HG03521 (cell line): Measurements from ENCODE around the gene PBOV1.

ENCODE experiments used
- ATAC-seq: cut with Tn5 transposase; IDR thresholded peaks from one replicate; pipeline ENCODE4 v1.9.1; 2021; ENCODE audit warnings: mild to moderate bottlenecking, moderate library complexity; ENCODE audit not compliant: unreplicated experiment

PBOV1 gene

DNA sequence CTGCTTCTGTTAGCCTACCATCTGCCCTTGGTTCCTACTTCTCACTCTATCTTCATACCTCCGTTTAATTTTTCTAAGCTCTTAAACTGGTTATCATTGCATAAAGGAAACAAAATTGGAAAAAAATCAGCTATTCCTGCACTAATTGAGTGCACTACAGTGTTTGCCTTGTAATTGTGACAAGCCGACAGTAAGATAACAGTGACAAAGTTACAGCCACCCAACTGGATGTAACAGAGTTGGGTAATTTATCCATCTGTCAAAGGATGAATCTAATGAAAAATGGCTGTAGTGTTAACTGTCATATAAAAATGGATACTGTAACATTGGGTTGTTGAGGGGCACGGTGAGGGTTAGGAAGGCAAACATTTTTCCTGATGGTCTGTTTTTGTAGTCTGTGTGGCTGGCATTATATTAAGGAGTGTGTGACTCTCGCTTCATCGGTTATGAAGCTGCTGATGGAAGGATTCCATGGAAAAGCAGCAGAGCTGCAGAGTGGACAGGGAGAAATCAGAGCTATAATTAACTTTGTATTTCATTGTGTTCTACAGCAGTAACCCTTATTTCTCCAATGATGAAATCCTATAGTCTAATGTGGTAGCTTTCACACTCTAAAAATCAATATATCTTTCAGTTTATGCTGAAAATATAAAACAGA lies 12.7 kb downstream of the PBOV1 start:
- no peak for ATAC-seq

GRCh38 chr6:138204792-138205384 lies 13.4 kb downstream of the PBOV1 start:
- no peak for ATAC-seq

- no peak for ATAC-seq
Observed at GRCh38 chr6:138204303-138204702, 14.0 kb downstream of the PBOV1 start.

- ATAC-seq = no peak
Observed at GRCh38 chr6:138203315-138203714, 15.0 kb downstream of the PBOV1 start.

- no peak for ATAC-seq
Observed at GRCh38 chr6:138201836-138202235, 16.5 kb downstream of the PBOV1 start.

GRCh38 chr6:138198430-138199091 lies 19.7 kb downstream of the PBOV1 start:
- ATAC-seq = no peak

- ATAC-seq = no peak
Observed at GRCh38 chr6:138197570-138197969, 20.7 kb downstream of the PBOV1 start.

- ATAC-seq = no peak
Observed at GRCh38 chr6:138196122-138196738, 22.1 kb downstream of the PBOV1 start.

- no peak for ATAC-seq
Observed at GRCh38 chr6:138194287-138194686, 24.0 kb downstream of the PBOV1 start.

DNA sequence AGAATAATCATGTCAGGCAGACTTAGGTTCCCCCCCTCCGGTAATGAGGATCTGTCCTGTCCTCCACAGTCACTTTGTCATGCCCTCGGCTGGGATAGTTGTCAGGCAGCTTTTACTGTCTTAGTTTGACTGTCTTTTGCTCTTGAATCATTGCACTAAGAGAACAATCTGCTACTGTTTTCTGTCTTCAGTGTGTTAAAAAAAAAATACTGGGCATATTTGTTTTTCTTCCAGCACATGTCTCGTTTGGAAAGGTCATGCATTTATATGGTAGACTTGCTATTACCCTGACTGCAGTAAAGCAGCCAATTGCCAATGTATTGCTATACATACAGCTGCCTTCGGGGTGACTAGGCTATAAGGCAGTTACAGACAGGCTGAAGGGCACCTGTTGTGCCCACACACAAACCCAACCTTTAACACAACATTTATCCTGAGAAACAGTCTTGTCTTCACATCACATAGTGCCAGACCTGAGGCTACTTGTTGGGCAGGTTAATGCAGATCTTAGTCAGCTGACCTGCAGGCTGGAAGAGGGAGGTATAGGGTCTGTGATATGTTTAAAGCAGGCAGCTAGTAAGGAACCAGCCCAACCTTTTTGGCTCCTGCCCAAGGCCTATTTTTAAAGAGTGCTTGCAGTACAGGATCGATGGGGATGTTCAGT lies 29.9 kb downstream of the PBOV1 start:
- ATAC-seq = no peak

DNA sequence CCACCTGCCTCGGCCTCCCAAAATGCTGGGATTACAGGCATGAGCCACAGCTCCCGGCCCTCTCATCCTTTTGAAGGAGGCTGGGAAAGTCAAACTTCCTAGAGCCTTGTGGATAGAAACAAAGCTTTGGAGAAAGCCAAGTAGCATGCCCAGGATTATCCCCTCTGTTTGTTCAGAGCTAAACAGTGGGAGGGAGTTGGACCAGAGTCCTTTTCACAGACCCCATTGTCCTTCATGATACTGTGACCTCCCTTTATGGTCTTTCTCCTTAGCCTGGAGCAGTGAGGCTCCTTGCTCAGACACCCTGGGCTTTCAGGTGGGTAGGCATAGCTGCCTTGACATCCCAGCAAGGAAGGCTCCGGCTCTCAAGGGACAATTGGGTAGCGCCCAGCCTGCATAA lies 31.1 kb downstream of the PBOV1 start:
- ATAC-seq = no peak

- ATAC-seq = no peak
Observed at GRCh38 chr6:138184230-138184629, 34.1 kb downstream of the PBOV1 start.

GRCh38 chr6:138183790-138184134 lies 34.5 kb downstream of the PBOV1 start:
- ATAC-seq = no peak

GRCh38 chr6:138182939-138183789 lies 35.1 kb downstream of the PBOV1 start:
- no peak for ATAC-seq

DNA sequence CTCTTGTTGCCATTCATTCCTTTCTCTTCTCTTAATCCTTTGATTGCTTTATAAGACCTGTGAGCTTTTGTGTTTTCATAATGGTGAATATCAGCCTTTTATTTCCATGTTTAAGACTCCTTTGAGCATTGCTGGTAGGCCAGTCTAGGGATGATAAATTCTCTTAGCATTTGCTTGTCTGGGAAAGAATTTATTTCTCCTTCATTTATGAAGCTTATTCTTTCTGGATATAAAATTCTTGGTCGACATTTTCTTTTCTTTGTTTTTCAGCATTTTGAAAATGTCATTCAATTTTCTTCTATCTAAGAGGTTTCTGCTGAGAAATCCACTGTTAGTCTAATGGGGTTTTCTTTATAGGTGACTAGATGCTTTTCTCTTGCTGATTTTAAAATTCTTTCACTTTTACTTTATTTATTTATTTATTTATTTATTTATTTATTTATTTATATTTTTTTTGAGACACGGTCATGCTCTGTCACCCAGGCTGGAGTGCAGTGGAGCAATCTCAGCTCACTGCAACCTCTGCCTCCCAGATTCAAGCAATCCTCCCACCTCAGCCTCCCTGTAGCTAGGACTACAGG lies 41.5 kb downstream of the PBOV1 start:
- no peak for ATAC-seq

GRCh38 chr6:138175596-138175995 lies 42.7 kb downstream of the PBOV1 start:
- ATAC-seq = no peak
